Heart left ventricle (tissue), 13 donors: Measurements from ENCODE around the gene HHIPL1.

Experiments used
- POLR2A ChIP-seq, 2 donors: fragments of 450-650 bp; IDR thresholded peaks; one replicate each; pipeline ENCODE4 v1.6.1; 2017; ENCODE audit warnings: antibody characterized with exemption in 2 of 2, mild to moderate bottlenecking in 2 of 2, moderate library complexity in 2 of 2
- TF ChIP-seq, protein P1 (sequence below), 12 donors: fragments of 200-600 bp; sonication (generic) in 4 of 12; IDR thresholded peaks; one replicate each; pipeline versions ENCODE4 v1.5.0 to v1.8.0; 2018 to 2022; ENCODE audit warnings: antibody characterized with exemption in 12 of 12, mild to moderate bottlenecking in 5 of 12
- donor health status: ischemic (EF 13 %, LVEDD 7.1; RV severe dilation, severe dysfunction).
- donor health status: DM: no; HTN: yes; CAD: no.
- donor health status: DM: no; HTN: no; CAD: no.
- donor health status: ischemic (EF 25% LVEDD 6.9; RV normal size, moderate dysfunction).
- donor health status: ischemic (EF 25% LVEDD 5.7; RV mildly dilated, moderate dysfunction).
- donor health status: ischemic (EF 35%, LVEDD 5.7; RV mildly dilated, moderate dysfunction).
- donor health status: nonischemic (EF 11% LVEDD 7.7; RV severe dilation, severe dysfunction).
- donor health status: DM: yes; HTN: yes; CAD: no.
- donor health status: PGD.
- donor health status: ischemic (EF 29% LVEDD 5.4; RV normal size, mild dysfunction).
- donor health status: nonischemic (EF 23%, LVEDD 6.1; RV moderate dilation, normal function).

DNA sequence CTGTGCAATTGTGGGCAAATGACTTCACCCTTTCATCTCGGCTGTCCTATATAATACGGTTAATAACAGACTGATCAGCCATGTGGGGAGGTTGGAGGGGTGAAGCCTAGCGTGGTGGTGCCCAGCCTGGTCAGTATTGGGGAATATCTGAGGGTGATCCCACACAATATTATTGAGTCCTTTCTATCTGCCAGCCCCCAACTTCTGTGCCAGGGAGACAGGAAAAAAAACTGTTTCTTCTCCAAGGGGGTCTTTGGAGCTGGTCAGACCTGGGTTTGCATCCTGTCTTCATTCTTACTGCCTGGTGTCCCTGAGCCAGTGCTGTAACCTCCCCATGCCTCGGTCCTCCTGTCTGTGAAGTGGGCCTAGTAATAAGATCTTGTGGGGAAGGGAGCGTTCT lies 45.7 kb downstream of the HHIPL1 start:
- TF ChIP-seq, protein P1, sequence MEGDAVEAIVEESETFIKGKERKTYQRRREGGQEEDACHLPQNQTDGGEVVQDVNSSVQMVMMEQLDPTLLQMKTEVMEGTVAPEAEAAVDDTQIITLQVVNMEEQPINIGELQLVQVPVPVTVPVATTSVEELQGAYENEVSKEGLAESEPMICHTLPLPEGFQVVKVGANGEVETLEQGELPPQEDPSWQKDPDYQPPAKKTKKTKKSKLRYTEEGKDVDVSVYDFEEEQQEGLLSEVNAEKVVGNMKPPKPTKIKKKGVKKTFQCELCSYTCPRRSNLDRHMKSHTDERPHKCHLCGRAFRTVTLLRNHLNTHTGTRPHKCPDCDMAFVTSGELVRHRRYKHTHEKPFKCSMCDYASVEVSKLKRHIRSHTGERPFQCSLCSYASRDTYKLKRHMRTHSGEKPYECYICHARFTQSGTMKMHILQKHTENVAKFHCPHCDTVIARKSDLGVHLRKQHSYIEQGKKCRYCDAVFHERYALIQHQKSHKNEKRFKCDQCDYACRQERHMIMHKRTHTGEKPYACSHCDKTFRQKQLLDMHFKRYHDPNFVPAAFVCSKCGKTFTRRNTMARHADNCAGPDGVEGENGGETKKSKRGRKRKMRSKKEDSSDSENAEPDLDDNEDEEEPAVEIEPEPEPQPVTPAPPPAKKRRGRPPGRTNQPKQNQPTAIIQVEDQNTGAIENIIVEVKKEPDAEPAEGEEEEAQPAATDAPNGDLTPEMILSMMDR (IDR thresholded peaks at IDR 0.05): no peak
- TF ChIP-seq POLR2A (IDR thresholded peaks at IDR 0.05): no peak
